ENCODE data around the gene CTIF.

CTIF gene

GRCh38 chr18:48567388-48567787 lies 28.6 kb downstream of the CTIF start:
- no peak for TF ChIP-seq ZBTB7A (IDR thresholded peaks at IDR 0.05; ENCODE audit: low read depth)
- TF ChIP-seq CEBPB (IDR thresholded peaks at IDR 0.05), result no peak

- no peak for TF ChIP-seq YY1 (IDR thresholded peaks at IDR 0.05; ENCODE audit: low read depth)
- TF ChIP-seq USF1 (IDR thresholded peaks at IDR 0.05), result no peak
- TF ChIP-seq NFIC (IDR thresholded peaks at IDR 0.05), result no peak
- TF ChIP-seq CEBPB (IDR thresholded peaks at IDR 0.05), result no peak
- TF ChIP-seq REST (IDR thresholded peaks at IDR 0.05; ENCODE audit: low read depth), result no peak
- TF ChIP-seq TEAD4 (IDR thresholded peaks at IDR 0.05), result no peak
- TF ChIP-seq CREB1 (IDR thresholded peaks at IDR 0.05; ENCODE audit: low read depth), result no peak
- no peak for TF ChIP-seq EGR1 (IDR thresholded peaks at IDR 0.05)
- no peak for TF ChIP-seq RAD21 (IDR thresholded peaks at IDR 0.05; ENCODE audit: low read depth)
- no peak for TF ChIP-seq TAF1 (IDR thresholded peaks at IDR 0.05; ENCODE audit: low read depth)
- TF ChIP-seq EP300 (IDR thresholded peaks at IDR 0.05; ENCODE audit: borderline replicate concordance), result no peak
- no peak for TF ChIP-seq ZBTB7A (IDR thresholded peaks at IDR 0.05; ENCODE audit: low read depth)
These were observed 30.5 kb downstream of the CTIF start for GRCh38 chr18:48569139-48569914.

GRCh38 chr18:48569915-48570264 lies 31.1 kb downstream of the CTIF start:
- TF ChIP-seq NFIC (IDR thresholded peaks at IDR 0.05) (no peak), CREB1 (IDR thresholded peaks at IDR 0.05; ENCODE audit: low read depth) (no peak), EP300 (IDR thresholded peaks at IDR 0.05; ENCODE audit: borderline replicate concordance) (no peak), FOXM1 (IDR thresholded peaks at IDR 0.05; ENCODE audit: borderline replicate concordance, low read depth) (no peak), USF1 (IDR thresholded peaks at IDR 0.05) (no peak), YY1 (IDR thresholded peaks at IDR 0.05; ENCODE audit: low read depth) (no peak), CEBPB (IDR thresholded peaks at IDR 0.05) (no peak), RAD21 (IDR thresholded peaks at IDR 0.05; ENCODE audit: low read depth) (no peak), TAF1 (IDR thresholded peaks at IDR 0.05; ENCODE audit: low read depth) (no peak), EGR1 (IDR thresholded peaks at IDR 0.05) (no peak)

- TF ChIP-seq TEAD4 (IDR thresholded peaks at IDR 0.05) (no peak), CEBPB (IDR thresholded peaks at IDR 0.05) (no peak), EGR1 (IDR thresholded peaks at IDR 0.05) (no peak), RAD21 (IDR thresholded peaks at IDR 0.05; ENCODE audit: low read depth) (no peak), REST (IDR thresholded peaks at IDR 0.05; ENCODE audit: low read depth) (no peak), ZBTB7A (IDR thresholded peaks at IDR 0.05; ENCODE audit: low read depth) (no peak), TCF12 (IDR thresholded peaks at IDR 0.05; ENCODE audit: low read depth) (no peak), CREB1 (IDR thresholded peaks at IDR 0.05; ENCODE audit: low read depth) (no peak), USF1 (IDR thresholded peaks at IDR 0.05) (no peak), EP300 (IDR thresholded peaks at IDR 0.05; ENCODE audit: borderline replicate concordance) (no peak), YY1 (IDR thresholded peaks at IDR 0.05; ENCODE audit: low read depth) (no peak), FOXM1 (IDR thresholded peaks at IDR 0.05; ENCODE audit: borderline replicate concordance, low read depth) (no peak), NFIC (IDR thresholded peaks at IDR 0.05) (no peak), MAX (IDR thresholded peaks at IDR 0.05) (no peak)
These were observed 31.5 kb downstream of the CTIF start for GRCh38 chr18:48570313-48570712.

GRCh38 chr18:48571639-48572384 lies 33.0 kb downstream of the CTIF start:
- TF ChIP-seq MAX (IDR thresholded peaks at IDR 0.05) (no peak), CREB1 (IDR thresholded peaks at IDR 0.05; ENCODE audit: low read depth) (no peak), CEBPB (IDR thresholded peaks at IDR 0.05) (no peak), USF1 (IDR thresholded peaks at IDR 0.05) (no peak), REST (IDR thresholded peaks at IDR 0.05; ENCODE audit: low read depth) (no peak), FOXM1 (IDR thresholded peaks at IDR 0.05; ENCODE audit: borderline replicate concordance, low read depth) (no peak), TCF12 (IDR thresholded peaks at IDR 0.05; ENCODE audit: low read depth) (no peak), ZBTB7A (IDR thresholded peaks at IDR 0.05; ENCODE audit: low read depth) (no peak), YY1 (IDR thresholded peaks at IDR 0.05; ENCODE audit: low read depth) (no peak), EGR1 (IDR thresholded peaks at IDR 0.05) (no peak), NFIC (IDR thresholded peaks at IDR 0.05) (no peak)
